Neural cell (in vitro differentiated cells): Measurements from ENCODE around the gene SET. TPM values are rescaled to one million over a fixed set of nuclear protein-coding genes. Genes with fewer than 3 reads are reported as not detected.
A peak's percentile ranks its signal among the peaks of the same experiment; 100 is the strongest.

Experiments used
- H2AFZ ChIP-seq: fragments of 200-600, 300-800 bp; sonication (generic), shearing (Covaris generic); 2 replicates; pipeline ENCODE4 v1.6.0; 2014; ENCODE audit warnings: low read depth, mild to moderate bottlenecking, antibody characterized with exemption, low read length, moderate library complexity
- H3F3A ChIP-seq: fragments of 200-600 bp; shearing (Covaris generic); 2 replicates; pipeline ENCODE4 v1.6.1; 2016; ENCODE audit warnings: mild to moderate bottlenecking, moderate library complexity, mixed read lengths, antibody characterized with exemption, low read length; ENCODE audit not compliant: insufficient read depth, poor library complexity, severe bottlenecking
- H3K27ac ChIP-seq: fragments of 200-600, 300-800 bp; sonication (generic), shearing (Covaris generic); 2 replicates; pipeline ENCODE4 v1.5.1; 2014; ENCODE audit warnings: mild to moderate bottlenecking, low read length, moderate library complexity
- H3K27me3 ChIP-seq: fragments of 300-800, 200-600 bp; sonication (generic), shearing (Covaris generic); 2 replicates; pipeline ENCODE4 v1.6.0; 2014; ENCODE audit warnings: mild to moderate bottlenecking, low read depth, low read length, moderate library complexity; ENCODE audit not compliant: insufficient read depth
- H3K36me3 ChIP-seq: fragments of 300-800, 200-600 bp; sonication (generic), shearing (Covaris generic); 2 replicates; pipeline ENCODE4 v1.5.1; 2014; ENCODE audit warnings: mild to moderate bottlenecking, antibody characterized with exemption, low read length, moderate library complexity; ENCODE audit not compliant: insufficient read depth
- H3K4me2 ChIP-seq: fragments of 300-800, 200-600 bp; sonication (generic), shearing (Covaris generic); 2 replicates; pipeline ENCODE4 v1.6.0; 2014; ENCODE audit warnings: mild to moderate bottlenecking, low read length
- H3K4me3 ChIP-seq: fragments of 300-800, 200-600 bp; sonication (generic), shearing (Covaris generic); 2 replicates; pipeline ENCODE4 v1.5.1; 2014; ENCODE audit warnings: mild to moderate bottlenecking, low read length, moderate library complexity
- H3K79me2 ChIP-seq: fragments of 200-600 bp; shearing (Covaris generic); replicated peaks from 2 replicates; pipeline ENCODE4 v1.6.0; 2014; ENCODE audit warnings: mild to moderate bottlenecking, low read length, moderate library complexity; ENCODE audit not compliant: insufficient read depth
- H3K9ac ChIP-seq: fragments of 300-800, 200-600 bp; sonication (generic), shearing (Covaris generic); 2 replicates; pipeline ENCODE4 v1.6.1; 2016; ENCODE audit warnings: mild to moderate bottlenecking, low read length, mixed read lengths
- H3K9me2 ChIP-seq: fragments of 200-600 bp; shearing (Covaris generic); 2 replicates; pipeline ENCODE4 v1.6.1; 2016; ENCODE audit warnings: mild to moderate bottlenecking, low read length, mixed read lengths; ENCODE audit not compliant: insufficient read depth
- H3K9me3 ChIP-seq: fragments of 200-600, 300-800 bp; sonication (generic), shearing (Covaris generic); 2 replicates; pipeline ENCODE4 v1.6.1; 2016; ENCODE audit warnings: mild to moderate bottlenecking, mixed run types, low read length, moderate library complexity, mixed read lengths
- H4K20me1 ChIP-seq: fragments of 200-600 bp; shearing (Covaris generic); 2 replicates; pipeline ENCODE4 v1.6.1; 2016; ENCODE audit warnings: mild to moderate bottlenecking, mixed run types; ENCODE audit not compliant: insufficient read depth
- CTCF ChIP-seq: fragments of 450-650 bp; IDR thresholded peaks from 2 replicates; pipeline ENCODE4 v1.5.1; 2014; ENCODE audit warnings: antibody characterized with exemption, mild to moderate bottlenecking, moderate library complexity; ENCODE audit not compliant: poor library complexity, severe bottlenecking
- EP300 ChIP-seq: fragments of 450-650 bp; conservative IDR thresholded peaks from 2 replicates; pipeline ENCODE4 v1.6.1; 2014; ENCODE audit warnings: antibody characterized with exemption, mild to moderate bottlenecking, moderate library complexity; ENCODE audit not compliant: poor library complexity, severe bottlenecking
- EZH2 ChIP-seq: fragments of 200-600, 300-800 bp; shearing (Covaris generic), sonication (generic); IDR thresholded peaks from 2 replicates; pipeline ENCODE4 v1.6.1; 2014; ENCODE audit warnings: antibody characterized with exemption, low read length, borderline replicate concordance, mild to moderate bottlenecking; ENCODE audit not compliant: insufficient read depth, poor library complexity, severe bottlenecking
- MXI1 ChIP-seq: fragments of 450-650 bp; conservative IDR thresholded peaks from 2 replicates; pipeline ENCODE4 v1.6.1; 2014; ENCODE audit warnings: antibody characterized with exemption, mild to moderate bottlenecking; ENCODE audit not compliant: poor library complexity, severe bottlenecking
- POLR2AphosphoS5 ChIP-seq: IDR thresholded peaks from 2 replicates; pipeline ENCODE4 v1.6.1; 2012
- RAD21 ChIP-seq: fragments of 450-650 bp; conservative IDR thresholded peaks from 2 replicates; pipeline ENCODE4 v1.6.1; 2014; ENCODE audit warnings: antibody characterized with exemption, mild to moderate bottlenecking, moderate library complexity
- SMC3 ChIP-seq: fragments of 450-650 bp; conservative IDR thresholded peaks from 2 replicates; pipeline ENCODE4 v1.6.1; 2014; ENCODE audit warnings: antibody characterized with exemption, mild to moderate bottlenecking, moderate library complexity; ENCODE audit not compliant: poor library complexity
- TAF1 ChIP-seq: IDR thresholded peaks from 2 replicates; pipeline ENCODE4 v1.6.1; 2012; ENCODE audit warnings: low read depth
- polyA plus RNA-seq: library from polyadenylated mRNA; depleted of rRNA; stranded (reverse); fragments of >200 nt; gene quantifications from 2 replicates; pipeline ENCODE4 v1.2.3, GENCODE V29; 2014
- TF ChIP-seq, protein P1 (sequence below): IDR thresholded peaks from 2 replicates; pipeline ENCODE4 v1.6.1; 2012; ENCODE audit warnings: borderline replicate concordance

SET gene
- polyA plus RNA-seq, 1 donor from 2014 or later, result 855 TPM

- H3K4me2 ChIP-seq, result no peak overlapping the region
Observed at GRCh38 chr9:128687453-128687852, 1.6 kb upstream of the SET start.

GRCh38 chr9:128689293-128689774 is 312 bp downstream of the SET start:
- no peaks in the 10 kb centered on the region for H3K9me3 ChIP-seq
- H3K9me2 ChIP-seq, result no peaks in the 10 kb centered on the region
- peak; percentile 31 for TF ChIP-seq MXI1
- TF ChIP-seq EZH2, result no peak
- H3K27ac ChIP-seq, result peak overlapping the region; percentile 81
- no peaks in the 10 kb centered on the region for H3F3A ChIP-seq
- H3K4me3 ChIP-seq, result peak overlapping the region; percentile 66
- no peak overlapping the region for H2AFZ ChIP-seq
- H3K36me3 ChIP-seq, result peaks cover 8% of the 10 kb centered on the region
- H3K27me3 ChIP-seq, result no peaks in the 10 kb centered on the region
- peaks cover 35% of the 10 kb centered on the region for H3K79me2 ChIP-seq
- peaks cover 4% of the 10 kb centered on the region for H4K20me1 ChIP-seq
- H3K4me2 ChIP-seq, result no peak overlapping the region
- peak overlapping the region; percentile 89 for H3K9ac ChIP-seq

More at GRCh38 chr9:128687453-128687852, 1.6 kb upstream of the SET start:
- Histone ChIP-seq H3K36me3 (no peaks in the 10 kb centered on the region), H2AFZ (no peak overlapping the region), H3F3A (no peaks in the 10 kb centered on the region), H3K27ac (no peak overlapping the region), H3K9me3 (no peaks in the 10 kb centered on the region), H3K9ac (no peak overlapping the region), H3K9me2 (no peaks in the 10 kb centered on the region), H4K20me1 (peaks cover 4% of the 10 kb centered on the region), H3K79me2 (peaks cover 24% of the 10 kb centered on the region), H3K27me3 (no peaks in the 10 kb centered on the region), H3K4me3 (no peak overlapping the region)
- TF ChIP-seq CTCF (no peak), MXI1 (no peak), SMC3 (no peak), EZH2 (no peak), EP300 (no peak), POLR2AphosphoS5 (no peak), RAD21 (no peak), TAF1 (no peak)
- TF ChIP-seq, protein P1, sequence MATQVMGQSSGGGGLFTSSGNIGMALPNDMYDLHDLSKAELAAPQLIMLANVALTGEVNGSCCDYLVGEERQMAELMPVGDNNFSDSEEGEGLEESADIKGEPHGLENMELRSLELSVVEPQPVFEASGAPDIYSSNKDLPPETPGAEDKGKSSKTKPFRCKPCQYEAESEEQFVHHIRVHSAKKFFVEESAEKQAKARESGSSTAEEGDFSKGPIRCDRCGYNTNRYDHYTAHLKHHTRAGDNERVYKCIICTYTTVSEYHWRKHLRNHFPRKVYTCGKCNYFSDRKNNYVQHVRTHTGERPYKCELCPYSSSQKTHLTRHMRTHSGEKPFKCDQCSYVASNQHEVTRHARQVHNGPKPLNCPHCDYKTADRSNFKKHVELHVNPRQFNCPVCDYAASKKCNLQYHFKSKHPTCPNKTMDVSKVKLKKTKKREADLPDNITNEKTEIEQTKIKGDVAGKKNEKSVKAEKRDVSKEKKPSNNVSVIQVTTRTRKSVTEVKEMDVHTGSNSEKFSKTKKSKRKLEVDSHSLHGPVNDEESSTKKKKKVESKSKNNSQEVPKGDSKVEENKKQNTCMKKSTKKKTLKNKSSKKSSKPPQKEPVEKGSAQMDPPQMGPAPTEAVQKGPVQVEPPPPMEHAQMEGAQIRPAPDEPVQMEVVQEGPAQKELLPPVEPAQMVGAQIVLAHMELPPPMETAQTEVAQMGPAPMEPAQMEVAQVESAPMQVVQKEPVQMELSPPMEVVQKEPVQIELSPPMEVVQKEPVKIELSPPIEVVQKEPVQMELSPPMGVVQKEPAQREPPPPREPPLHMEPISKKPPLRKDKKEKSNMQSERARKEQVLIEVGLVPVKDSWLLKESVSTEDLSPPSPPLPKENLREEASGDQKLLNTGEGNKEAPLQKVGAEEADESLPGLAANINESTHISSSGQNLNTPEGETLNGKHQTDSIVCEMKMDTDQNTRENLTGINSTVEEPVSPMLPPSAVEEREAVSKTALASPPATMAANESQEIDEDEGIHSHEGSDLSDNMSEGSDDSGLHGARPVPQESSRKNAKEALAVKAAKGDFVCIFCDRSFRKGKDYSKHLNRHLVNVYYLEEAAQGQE, result no peak
